Liver (tissue), 9 donors: ENCODE data around the gene CADM2. TPM values are rescaled to one million over a fixed set of nuclear protein-coding genes. Genes with fewer than 3 reads are reported as not detected.

Source experiments
- DNase-seq: peaks from one replicate; pipeline ENCODE4 v3.0.0-alpha.2; 2017; ENCODE audit warnings: low spot score
- H3K27ac ChIP-seq, 2 donors: one replicate each; pipeline ENCODE4 v1.7.0; 2013; ENCODE audit warnings: inconsistent platforms in 2 of 2, low read length in 2 of 2, control low read depth in 1 of 2, low read depth in 1 of 2, mild to moderate bottlenecking in 1 of 2
- H3K27me3 ChIP-seq, 4 donors: one replicate each; pipeline versions ENCODE4 v1.6.1 to v1.7.0; 2013; ENCODE audit warnings: low read length in 3 of 4, inconsistent platforms in 1 of 4, mild to moderate bottlenecking in 1 of 4, moderate library complexity in 1 of 4; ENCODE audit not compliant: control insufficient read depth in 4 of 4, insufficient read depth in 4 of 4
- H3K36me3 ChIP-seq, 4 donors: one replicate each; pipeline versions ENCODE4 v1.6.1 to v1.7.0; 2013; ENCODE audit warnings: low read length in 3 of 4, mild to moderate bottlenecking in 3 of 4, low read depth in 1 of 4, moderate library complexity in 1 of 4; ENCODE audit not compliant: control insufficient read depth in 4 of 4, insufficient read depth in 3 of 4
- H3K4me1 ChIP-seq, 4 donors: one replicate each; pipeline versions ENCODE4 v1.6.1 to v1.7.0; 2013; ENCODE audit warnings: low read length in 3 of 4, mild to moderate bottlenecking in 3 of 4, moderate library complexity in 1 of 4; ENCODE audit not compliant: control insufficient read depth in 4 of 4, insufficient read depth in 4 of 4
- H3K4me3 ChIP-seq, 3 donors: one replicate each; pipeline versions ENCODE4 v1.6.1 to v1.7.0; 2013; ENCODE audit warnings: low read length in 3 of 3, control low read depth in 1 of 3, low read depth in 1 of 3, mild to moderate bottlenecking in 1 of 3
- H3K9ac ChIP-seq, 2 donors: one replicate each; pipeline ENCODE4 v1.7.0; 2013; ENCODE audit warnings: low read length in 2 of 2, mild to moderate bottlenecking in 2 of 2, moderate library complexity in 2 of 2, control low read depth in 1 of 2, low read depth in 1 of 2
- H3K9me3 ChIP-seq, 4 donors: one replicate each; pipeline versions ENCODE4 v1.6.1 to v1.7.0; 2013; ENCODE audit warnings: low read length in 3 of 4; ENCODE audit not compliant: control insufficient read depth in 4 of 4
- ATF3 ChIP-seq: IDR thresholded peaks from 2 replicates; pipeline ENCODE4 v1.6.1; 2016; ENCODE audit warnings: antibody characterized with exemption
- EGR1 ChIP-seq, 2 donors: IDR thresholded peaks; 2 replicates each; pipeline ENCODE4 v1.6.1; 2016 to 2018; ENCODE audit warnings: antibody characterized with exemption in 2 of 2, low read depth in 2 of 2
- FOXA1 ChIP-seq: IDR thresholded peaks from 2 replicates; pipeline ENCODE4 v1.6.1; 2016; ENCODE audit warnings: antibody characterized with exemption
- FOXA2 ChIP-seq: IDR thresholded peaks from 2 replicates; pipeline ENCODE4 v1.6.1; 2016; ENCODE audit warnings: antibody characterized with exemption
- HNF4A ChIP-seq, 2 donors: conservative IDR thresholded peaks; 2 replicates each; pipeline ENCODE4 v1.6.1; 2016; ENCODE audit warnings: antibody characterized with exemption in 2 of 2, mild to moderate bottlenecking in 2 of 2
- HNF4G ChIP-seq: IDR thresholded peaks from 2 replicates; pipeline ENCODE4 v1.6.1; 2016; ENCODE audit warnings: antibody characterized with exemption
- JUND ChIP-seq, 2 donors: IDR thresholded peaks; 2 replicates each; pipeline ENCODE4 v1.6.1; 2016; ENCODE audit warnings: antibody characterized with exemption in 2 of 2
- MAX ChIP-seq: IDR thresholded peaks from 2 replicates; pipeline ENCODE4 v1.6.1; 2016; ENCODE audit warnings: antibody characterized with exemption
- NR2F2 ChIP-seq: IDR thresholded peaks from 2 replicates; pipeline ENCODE4 v1.6.1; 2016; ENCODE audit warnings: antibody characterized with exemption
- RAD21 ChIP-seq, 2 donors: IDR thresholded peaks; 2 replicates each; pipeline ENCODE4 v1.6.1; 2016; ENCODE audit warnings: antibody characterized with exemption in 2 of 2, mild to moderate bottlenecking in 2 of 2
- REST ChIP-seq: IDR thresholded peaks from 2 replicates; pipeline ENCODE4 v1.6.1; 2016; ENCODE audit warnings: antibody characterized with exemption, mild to moderate bottlenecking
- SP1 ChIP-seq: IDR thresholded peaks from 2 replicates; pipeline ENCODE4 v1.6.1; 2018; ENCODE audit warnings: antibody characterized with exemption, mild to moderate bottlenecking
- TAF1 ChIP-seq: conservative IDR thresholded peaks from 2 replicates; pipeline ENCODE4 v1.6.1; 2016; ENCODE audit warnings: antibody characterized with exemption, mild to moderate bottlenecking
- YY1 ChIP-seq: IDR thresholded peaks from 2 replicates; pipeline ENCODE4 v1.6.1; 2016; ENCODE audit warnings: antibody characterized with exemption, mild to moderate bottlenecking
- ZBTB33 ChIP-seq: IDR thresholded peaks from 2 replicates; pipeline ENCODE4 v1.6.1; 2016; ENCODE audit warnings: antibody characterized with exemption
- WGBS: extraction: QIAGEN DNeasy Blood & Tissue Kit; methylation state at CpG from one replicate; pipeline ENCODE4 v1.1.7; 2013; 5-methylcytosine and 5-hydroxymethylcytosine counted together
- polyA plus RNA-seq, 2 donors: library from polyadenylated mRNA; stranded (reverse) in 1 of 2; unstranded in 1 of 2; fragments of 200-250 nt in 1 of 2; fragments of >200 nt in 1 of 2; fragmentation: Nextera tagmentation in 1 of 2; extraction: Ambion mirVana in 1 of 2; gene quantifications; one replicate each; pipeline versions ENCODE4 v1.2.1 to v1.2.3, GENCODE V29; 2013 to 2015
- total RNA-seq, 2 donors: library from RNA; depleted of rRNA; stranded (reverse); fragments of >200 nt; gene quantifications; one replicate each; pipeline ENCODE4 v1.2.3, GENCODE V29; 2014
- donor health status: healthy.
- donor health status: healthy.
- donor health status: healthy.
- donor health status: healthy.
- donor health status: healthy.

Gene CADM2
- total and polyA plus RNA-seq, 4 donors: 0.35 to 0.92 (median 0.51) TPM

- Histone ChIP-seq H3K27me3 (no peaks in the 10 kb centered on the region), H3K9me3 (no peaks in the 10 kb centered on the region), H3K27ac (no peak overlapping the region), H3K9ac (no peak overlapping the region), H3K36me3 (no peaks in the 10 kb centered on the region), H3K4me3 (no peak overlapping the region), H3K4me1 (no peaks in the 10 kb centered on the region)
- no peak for TF ChIP-seq JUND (IDR thresholded peaks at IDR 0.05)
- no peak for TF ChIP-seq RAD21 (IDR thresholded peaks at IDR 0.05)
- TF ChIP-seq TAF1: no peak
- no peak for TF ChIP-seq EGR1 (IDR thresholded peaks at IDR 0.05; ENCODE audit: low read depth in 2 of 2)
- TF ChIP-seq REST: no peak
- TF ChIP-seq YY1: no peak
- TF ChIP-seq ATF3: no peak
- TF ChIP-seq HNF4A (conservative IDR thresholded peaks at IDR 0.05): no peak
- no peak for TF ChIP-seq SP1
- no peak for TF ChIP-seq ZBTB33
- no peak for TF ChIP-seq NR2F2
- TF ChIP-seq FOXA1: no peak
- 46% methylated on average over 1 of the region's 1 CpG for WGBS
- no peak for DNase-seq
Observed at GRCh38 chr3:85170646-85171045, 211.9 kb downstream of the CADM2 start.

- Histone ChIP-seq H3K27me3 (no peaks in the 10 kb centered on the region), H3K9ac (no peak overlapping the region), H3K36me3 (no peaks in the 10 kb centered on the region), H3K27ac (no peak overlapping the region), H3K4me1 (no peaks in the 10 kb centered on the region), H3K9me3 (no peaks in the 10 kb centered on the region), H3K4me3 (no peak overlapping the region)
- no peak for DNase-seq
- WGBS: 76% methylated on average over 1 of the region's 1 CpG
- TF ChIP-seq HNF4A (conservative IDR thresholded peaks at IDR 0.05) (no peak), TAF1 (no peak), ATF3 (no peak), NR2F2 (no peak)
Observed at GRCh38 chr3:85171976-85172375, 213.2 kb downstream of the CADM2 start.

- no peaks in the 10 kb centered on the region for H3K4me1 ChIP-seq
- H3K27me3 ChIP-seq: no peaks in the 10 kb centered on the region
- no peak for DNase-seq
- no peak overlapping the region for H3K9ac ChIP-seq
- H3K9me3 ChIP-seq: no peaks in the 10 kb centered on the region
- H3K27ac ChIP-seq: no peak overlapping the region
- no peak overlapping the region for H3K4me3 ChIP-seq
- no peaks in the 10 kb centered on the region for H3K36me3 ChIP-seq
- whole genome bisulfite sequencing: 81% methylated on average over 1 of the region's 1 CpG
- no peak for TF ChIP-seq ATF3
- no peak for TF ChIP-seq HNF4G
- TF ChIP-seq NR2F2: no peak
- no peak for TF ChIP-seq RAD21 (IDR thresholded peaks at IDR 0.05)
- no peak for TF ChIP-seq MAX
- TF ChIP-seq EGR1 (IDR thresholded peaks at IDR 0.05; ENCODE audit: low read depth in 2 of 2): no peak
- no peak for TF ChIP-seq YY1
- no peak for TF ChIP-seq HNF4A (conservative IDR thresholded peaks at IDR 0.05)
- no peak for TF ChIP-seq SP1
- TF ChIP-seq JUND (IDR thresholded peaks at IDR 0.05): no peak
- TF ChIP-seq TAF1: no peak
- TF ChIP-seq FOXA1: no peak
- TF ChIP-seq ZBTB33: no peak
- no peak for TF ChIP-seq FOXA2
Observed at GRCh38 chr3:85176799-85177198, 218.0 kb downstream of the CADM2 start.
